Activated T-cell treated with anti-CD3 and anti-CD28 coated beads for 24 hours (primary cell): Measurements from ENCODE around the gene RABL2A.
A peak's percentile ranks its signal among the peaks of the same experiment; 100 is the strongest.
"Not testable (repeated sequence)": the region's sequence is repeated elsewhere in the genome, so short reads cannot be mapped to it uniquely, and the experiment has no call there.

Experiments
- DNase-seq: peaks from one replicate; pipeline ENCODE4 v3.0.0-alpha.2; 2020; ENCODE audit warnings: low read depth

RABL2A gene

DNA sequence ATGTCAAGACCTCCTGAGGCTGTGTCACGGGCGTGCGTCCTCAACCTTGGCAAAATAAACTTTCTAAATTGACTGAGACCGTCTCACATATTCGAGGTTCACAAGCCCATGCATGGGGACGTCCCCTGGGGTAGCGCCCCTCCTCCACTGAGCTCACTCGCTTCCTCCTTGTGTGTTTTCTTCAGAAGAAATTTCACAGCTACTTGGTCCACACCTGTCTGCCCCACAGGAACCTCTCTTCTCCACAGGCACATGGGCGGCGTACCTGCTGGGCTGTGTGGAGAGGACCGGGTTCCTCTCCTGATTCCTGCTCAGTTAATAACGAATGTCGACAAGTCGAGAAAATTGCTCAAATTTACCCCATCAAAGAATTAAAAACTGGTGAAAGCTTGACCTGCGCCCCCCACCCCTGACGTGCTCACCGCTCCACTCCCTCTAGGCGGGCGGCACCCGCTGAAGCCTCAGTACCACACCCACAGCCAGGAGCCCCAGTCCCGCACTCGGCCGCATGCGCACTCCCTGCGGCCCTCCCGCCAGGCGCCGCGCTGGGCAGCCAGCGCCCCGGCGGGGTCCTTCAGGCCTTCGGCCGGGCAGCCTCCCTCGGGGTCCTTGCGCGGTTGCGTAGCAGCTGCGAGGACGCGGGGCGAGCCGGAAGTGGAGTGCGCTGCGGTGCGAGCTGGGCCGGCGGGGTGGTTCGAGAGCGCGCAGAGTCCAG is at the start of gene RABL2A:
RABL2A (plus strand) TSS at position 651 of the 715 bp plus-strand sequence. CDS start 1,341 bp downstream, outside the sequence.
- peak; percentile 82 for DNase-seq

DNA sequence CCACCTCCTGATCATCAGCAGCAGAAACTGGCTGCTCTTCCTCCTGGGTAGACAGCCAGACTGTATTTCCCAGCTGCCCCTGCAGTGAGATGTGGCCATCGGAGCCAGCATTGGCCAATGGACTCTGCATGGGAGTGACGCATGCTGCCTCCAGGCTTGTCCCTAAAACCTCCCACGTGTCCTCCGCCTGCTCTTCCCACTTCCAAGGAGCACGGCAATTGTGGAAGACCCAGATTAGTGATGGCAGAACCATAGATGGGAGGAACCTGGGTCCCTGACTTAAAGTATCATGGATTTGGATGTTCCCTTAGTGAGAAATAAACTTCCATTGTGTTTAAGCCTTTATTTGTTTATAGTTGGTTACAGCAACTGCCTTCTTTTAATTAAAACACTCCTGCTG is 48.6 kb upstream of the RABL2A start:
- not testable (repeated sequence) for DNase-seq

GRCh38 chr2:113582473-113582872 is 44.6 kb upstream of the RABL2A start:
- DNase-seq = not testable (repeated sequence)

GRCh38 chr2:113583521-113584225 is 43.4 kb upstream of the RABL2A start:
- DNase-seq = peak; percentile 80

- DNase-seq = not testable (repeated sequence)
Observed at GRCh38 chr2:113584311-113585092, 42.6 kb upstream of the RABL2A start.

DNA sequence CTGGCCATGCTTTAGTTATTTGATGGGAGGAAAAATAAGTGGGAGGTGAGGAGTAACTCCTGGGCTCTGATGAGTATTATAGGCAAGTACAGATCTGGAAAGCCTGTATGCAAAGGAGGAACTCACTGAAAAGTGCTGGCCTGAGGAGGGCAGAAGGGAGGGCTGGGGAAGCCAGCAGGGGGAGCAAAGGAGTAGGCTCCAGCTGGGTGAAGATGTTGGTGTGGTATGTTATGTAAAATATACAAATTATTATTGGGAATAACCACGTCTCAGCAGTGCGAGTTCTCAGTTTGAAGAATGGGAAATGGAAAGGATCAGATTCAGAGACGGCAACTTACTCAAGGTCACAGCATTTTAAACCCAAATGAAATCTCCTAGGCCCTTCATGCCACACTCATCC is 39.9 kb upstream of the RABL2A start:
- DNase-seq = peak; percentile 48

- not testable (repeated sequence) for DNase-seq
Observed at GRCh38 chr2:113589591-113589990, 37.5 kb upstream of the RABL2A start.

DNA sequence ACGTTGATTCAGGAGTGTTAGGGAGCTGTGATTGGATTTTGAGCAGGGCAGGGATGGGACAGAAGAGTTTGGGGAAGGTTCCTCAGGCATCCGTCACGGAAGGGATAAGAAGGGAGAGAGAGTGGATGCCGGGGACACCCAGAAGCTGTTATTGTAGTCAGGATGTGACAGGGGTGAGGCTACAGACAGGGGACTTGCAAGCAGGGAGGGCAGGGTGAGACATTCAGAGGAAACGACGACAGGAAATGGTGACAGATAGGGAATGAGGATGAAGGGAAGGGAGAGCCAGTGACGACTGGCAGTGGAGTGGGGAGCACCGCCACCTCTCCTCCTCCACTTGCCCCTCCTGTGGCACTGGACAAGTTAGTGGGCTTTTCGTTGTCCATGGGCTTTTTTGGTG is 35.1 kb upstream of the RABL2A start:
- not testable (repeated sequence) for DNase-seq

DNA sequence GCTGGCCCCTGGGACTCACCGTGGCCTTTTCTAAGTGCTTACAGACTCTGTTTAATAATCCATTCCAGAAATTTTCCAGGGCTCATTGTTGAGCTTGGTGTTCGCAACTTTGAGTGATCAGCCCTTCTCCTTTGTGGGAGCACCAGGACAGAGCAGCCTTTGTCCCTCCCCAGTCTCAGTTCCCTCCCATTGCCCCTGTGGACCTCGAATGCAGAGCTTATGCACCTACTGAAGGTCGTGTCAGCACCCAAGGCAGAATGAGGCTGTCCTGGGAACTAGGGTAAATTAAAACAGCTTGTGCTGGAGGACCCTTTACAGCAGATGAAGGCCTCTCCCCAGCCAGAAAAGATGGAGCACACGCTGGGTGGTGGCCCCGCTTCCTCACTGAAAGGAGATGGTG is 33.8 kb upstream of the RABL2A start:
- DNase-seq = not testable (repeated sequence)

GRCh38 chr2:113595725-113596124 is 31.3 kb upstream of the RABL2A start:
- DNase-seq = not testable (repeated sequence)

DNA sequence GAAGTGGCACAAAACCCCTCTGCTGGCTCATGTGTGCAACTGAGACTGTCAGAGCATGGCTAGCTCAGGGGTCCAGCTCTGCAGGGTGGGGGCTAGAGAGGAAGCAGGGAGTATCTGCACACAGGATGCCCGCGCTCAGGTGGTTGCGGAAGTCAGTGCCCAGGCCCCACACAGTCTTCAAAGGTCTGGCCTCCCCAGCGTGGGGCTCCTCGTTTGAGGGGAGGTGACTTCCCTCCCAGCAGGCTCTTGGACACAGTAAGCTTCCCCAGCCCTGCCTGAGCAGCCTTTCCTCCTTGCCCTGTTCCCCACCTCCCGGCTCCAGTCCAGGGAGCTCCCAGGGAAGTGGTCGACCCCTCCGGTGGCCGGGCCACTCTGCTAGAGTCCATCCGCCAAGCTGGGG is 29.9 kb upstream of the RABL2A start:
- not testable (repeated sequence) for DNase-seq

GRCh38 chr2:113597572-113597971 is 29.5 kb upstream of the RABL2A start:
- not testable (repeated sequence) for DNase-seq

DNA sequence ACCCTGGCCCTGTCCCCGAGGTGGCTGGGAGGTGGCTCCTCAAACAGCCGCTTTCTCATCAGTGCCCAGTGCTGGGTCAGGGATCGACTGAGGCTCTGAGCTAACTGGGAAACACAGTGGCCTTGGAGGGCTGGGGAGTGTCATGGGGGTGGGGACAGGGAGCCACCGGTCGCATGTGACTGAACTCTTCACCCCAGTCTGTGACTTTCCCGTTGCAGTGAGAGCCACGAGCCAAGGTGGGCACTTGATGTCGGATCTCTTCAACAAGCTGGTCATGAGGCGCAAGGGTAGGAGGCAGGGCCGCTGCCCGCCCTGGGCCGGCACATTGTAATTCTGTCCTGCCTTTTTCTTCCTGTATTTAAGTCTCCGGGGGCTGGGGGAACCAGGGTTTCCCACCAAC is 28.9 kb upstream of the RABL2A start:
- DNase-seq = not testable (repeated sequence)

- DNase-seq = not testable (repeated sequence)
Observed at GRCh38 chr2:113598738-113599137, 28.3 kb upstream of the RABL2A start.

DNA sequence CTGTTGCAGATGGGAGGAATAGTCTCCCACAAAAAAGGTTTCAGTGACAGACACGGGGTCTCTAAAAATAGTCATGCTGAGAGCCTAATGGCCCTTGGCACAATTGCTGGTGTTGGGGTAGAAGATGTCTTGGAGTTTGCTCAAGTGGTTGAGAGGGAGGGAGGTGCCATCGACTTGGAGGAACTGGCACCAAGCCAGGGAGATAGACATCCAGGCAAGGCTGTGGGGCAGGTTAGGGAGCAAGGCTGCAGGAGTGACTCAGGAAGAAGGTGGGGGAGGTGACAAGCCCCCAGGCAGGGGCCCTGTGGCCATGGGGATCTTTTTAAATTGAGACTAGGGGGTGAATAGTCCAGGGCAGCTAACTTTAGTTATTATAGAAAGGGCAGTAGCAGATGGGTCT is 27.9 kb upstream of the RABL2A start:
- not testable (repeated sequence) for DNase-seq

DNA sequence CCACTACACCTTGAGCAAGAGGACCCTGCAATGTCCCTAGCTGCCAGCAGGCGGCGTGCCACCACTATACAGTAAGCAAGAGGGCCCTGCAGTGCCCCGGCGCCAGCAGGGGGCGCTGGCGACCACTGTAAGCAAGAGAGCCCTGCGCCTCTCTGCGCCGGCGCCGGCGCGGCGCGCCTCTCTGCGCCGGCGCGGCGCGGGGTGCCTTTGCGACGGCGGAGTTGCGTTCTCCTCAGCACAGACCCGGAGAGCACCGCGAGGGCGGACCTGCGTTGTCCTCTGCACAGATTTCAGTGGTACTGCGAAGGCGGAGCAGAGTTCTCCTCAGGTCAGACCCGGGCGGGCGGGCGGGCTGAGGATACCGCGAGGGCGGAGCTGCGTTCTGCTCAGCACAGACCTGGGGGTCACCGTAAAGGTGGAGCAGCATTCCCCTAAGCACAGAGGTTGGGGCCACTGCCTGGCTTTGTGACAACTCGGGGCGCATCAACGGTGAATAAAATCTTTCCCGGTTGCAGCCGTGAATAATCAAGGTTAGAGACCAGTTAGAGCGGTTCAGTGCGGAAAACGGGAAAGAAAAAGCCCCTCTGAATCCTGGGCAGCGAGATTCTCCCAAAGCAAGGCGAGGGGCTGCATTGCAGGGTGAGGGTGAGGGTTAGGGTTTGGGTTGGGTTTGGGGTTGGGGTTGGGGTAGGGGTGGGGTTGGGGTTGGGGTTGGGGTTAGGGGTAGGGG is 24.9 kb upstream of the RABL2A start:
- DNase-seq = not testable (repeated sequence)

DNA sequence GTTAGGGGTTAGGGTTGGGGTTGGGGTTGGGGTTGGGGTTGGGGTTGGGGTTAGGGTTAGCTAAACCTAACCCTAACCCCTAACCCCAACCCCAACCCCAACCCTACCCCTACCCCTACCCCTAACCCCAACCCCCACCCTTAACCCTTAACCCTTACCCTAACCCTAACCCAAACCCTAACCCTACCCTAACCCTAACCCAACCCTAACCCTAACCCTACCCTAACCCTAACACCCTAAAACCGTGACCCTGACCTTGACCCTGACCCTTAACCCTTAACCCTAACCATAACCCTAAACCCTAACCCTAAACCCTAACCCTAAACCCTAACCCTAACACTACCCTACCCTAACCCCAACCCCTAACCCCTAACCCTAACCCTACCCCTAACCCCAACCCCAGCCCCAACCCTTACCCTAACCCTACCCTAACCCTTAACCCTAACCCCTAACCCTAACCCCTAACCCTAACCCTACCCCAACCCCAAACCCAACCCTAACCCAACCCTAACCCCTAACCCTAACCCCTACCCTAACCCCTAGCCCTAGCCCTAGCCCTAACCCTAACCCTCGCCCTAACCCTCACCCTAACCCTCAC is 24.1 kb upstream of the RABL2A start:
- DNase-seq = no peak

DNA sequence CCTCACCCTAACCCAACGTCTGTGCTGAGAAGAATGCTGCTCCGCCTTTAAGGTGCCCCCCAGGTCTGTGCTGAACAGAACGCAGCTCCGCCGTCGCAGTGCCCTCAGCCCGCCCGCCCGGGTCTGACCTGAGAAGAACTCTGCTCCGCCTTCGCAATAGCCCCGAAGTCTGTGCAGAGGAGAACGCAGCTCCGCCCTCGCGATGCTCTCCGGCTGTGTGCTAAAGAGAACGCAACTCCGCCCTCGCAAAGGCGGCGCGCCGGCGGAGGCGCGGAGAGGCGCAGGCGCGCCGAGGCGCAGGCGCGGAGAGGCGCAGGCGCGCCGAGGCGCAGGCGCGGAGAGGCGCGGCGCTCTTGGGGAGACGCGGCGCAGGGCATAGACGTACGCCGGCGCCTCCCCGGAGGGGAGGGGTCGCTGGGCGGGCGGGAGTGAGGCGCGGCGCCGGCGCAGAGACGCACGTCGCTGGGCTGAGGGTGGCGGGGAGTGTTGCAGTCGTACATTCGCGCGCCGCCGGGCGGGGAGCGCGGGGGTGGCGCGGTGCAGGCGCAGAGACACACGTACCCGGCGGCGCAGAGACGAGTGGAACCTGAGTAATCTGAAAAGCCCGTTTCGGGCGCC is 23.5 kb upstream of the RABL2A start:
- DNase-seq = peak; percentile 82

DNA sequence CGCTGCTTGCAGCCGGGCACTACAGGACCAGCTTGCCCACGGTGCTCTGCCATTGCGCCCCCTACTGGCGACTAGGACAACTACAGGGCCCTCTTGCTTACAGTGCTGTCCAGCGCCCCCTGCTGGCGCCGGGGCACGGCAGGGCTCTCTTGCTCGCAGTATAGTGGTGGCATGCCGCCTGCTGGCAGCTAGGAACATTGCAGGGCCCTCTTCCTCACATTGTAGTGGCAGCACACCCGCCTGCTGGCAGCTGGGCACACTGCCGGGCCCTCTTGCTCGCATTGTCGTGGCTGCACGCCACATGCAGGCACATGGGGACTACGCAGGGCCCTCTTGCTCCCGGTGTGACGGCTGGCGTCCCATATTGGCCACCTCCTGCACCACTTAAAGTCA is 23.0 kb upstream of the RABL2A start:
- peak; percentile 92 for DNase-seq

DNA sequence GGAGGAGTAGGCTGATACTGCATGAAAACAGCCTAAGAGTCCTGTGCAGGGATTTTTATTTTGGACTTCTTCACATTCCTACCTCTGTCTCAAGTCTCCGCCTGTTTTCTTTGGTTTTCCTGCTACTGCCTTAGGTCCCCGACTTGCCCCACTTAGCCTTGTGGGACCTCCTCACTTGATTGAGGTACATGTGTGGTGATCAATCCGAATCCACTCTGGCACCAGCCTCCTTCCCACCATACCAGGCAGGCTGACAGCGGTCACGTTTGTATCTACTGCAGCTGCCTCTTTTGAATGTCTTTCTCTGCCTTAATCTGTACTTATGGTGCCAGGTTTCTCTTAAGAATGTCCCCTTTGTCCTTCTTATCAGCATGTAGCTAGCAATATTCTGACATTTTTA is 22.4 kb upstream of the RABL2A start:
- not testable (repeated sequence) for DNase-seq

GRCh38 chr2:113606036-113606435 is 21.0 kb upstream of the RABL2A start:
- not testable (repeated sequence) for DNase-seq
